Neural progenitor cell (in vitro differentiated cells): ENCODE measurements around the gene COL5A3. TPM values are rescaled to one million over a fixed set of nuclear protein-coding genes. Genes with fewer than 3 reads are reported as not detected.
A peak's percentile ranks its signal among the peaks of the same experiment; 100 is the strongest.

Experiments used
- DNase-seq: peaks from one replicate; pipeline ENCODE4 v3.0.0-alpha.2; 2016; ENCODE audit warnings: low spot score
- H2AFZ ChIP-seq: fragments of 200-600 bp; sonication (generic); replicated peaks from 2 replicates; pipeline ENCODE4 v1.6.1; 2016; ENCODE audit warnings: antibody characterized with exemption
- H3F3A ChIP-seq: fragments of 200-600 bp; sonication (generic); 2 replicates; pipeline ENCODE4 v1.6.1; 2016; ENCODE audit warnings: antibody characterized with exemption, low read depth
- H3K27ac ChIP-seq: fragments of 200-600 bp; sonication (generic); 2 replicates; pipeline ENCODE4 v1.5.1; 2016; ENCODE audit warnings: mild to moderate bottlenecking
- H3K27me3 ChIP-seq: fragments of 200-600 bp; sonication (generic); 2 replicates; pipeline ENCODE4 v1.6.1; 2016; ENCODE audit warnings: mild to moderate bottlenecking, moderate library complexity
- H3K36me3 ChIP-seq: fragments of 200-600 bp; sonication (generic); 2 replicates; pipeline ENCODE4 v1.5.1; 2016
- H3K4me1 ChIP-seq: fragments of 200-600 bp; sonication (generic); 2 replicates; pipeline ENCODE4 v1.6.1; 2016; ENCODE audit warnings: mixed run types
- H3K4me2 ChIP-seq: fragments of 200-600 bp; sonication (generic); 2 replicates; pipeline ENCODE4 v1.6.1; 2016
- H3K4me3 ChIP-seq: fragments of 200-600 bp; sonication (generic); 2 replicates; pipeline ENCODE4 v1.5.1; 2016
- H3K79me2 ChIP-seq: fragments of 200-600 bp; sonication (generic); 2 replicates; pipeline ENCODE4 v1.6.1; 2016; ENCODE audit warnings: low read depth
- H3K9ac ChIP-seq: fragments of 200-600 bp; sonication (generic); 2 replicates; pipeline ENCODE4 v1.6.1; 2016
- H3K9me3 ChIP-seq: fragments of 200-600 bp; sonication (generic); 2 replicates; pipeline ENCODE4 v1.5.1; 2016; ENCODE audit warnings: low read depth
- H4K20me1 ChIP-seq: fragments of 200-600 bp; sonication (generic); 2 replicates; pipeline ENCODE4 v1.6.1; 2016; ENCODE audit warnings: low read depth
- H3K27ac Mint-ChIP-seq: 3 replicates; pipeline ENCODE4 v1.8.0; 2021; ENCODE audit warnings: mixed read lengths
- H3K27me3 Mint-ChIP-seq: 2 replicates; pipeline ENCODE4 v1.8.0; 2022; ENCODE audit warnings: low read depth, mild to moderate bottlenecking, inconsistent platforms, moderate library complexity, mixed read lengths; ENCODE audit not compliant: insufficient read depth
- H3K36me3 Mint-ChIP-seq: 3 replicates; pipeline ENCODE4 v1.8.0; 2021; ENCODE audit warnings: mixed read lengths
- H3K4me1 Mint-ChIP-seq: 3 replicates; pipeline ENCODE4 v1.8.0; 2021; ENCODE audit warnings: mixed read lengths
- H3K4me3 Mint-ChIP-seq: 3 replicates; pipeline ENCODE4 v1.8.0; 2021; ENCODE audit warnings: mild to moderate bottlenecking, moderate library complexity, mixed read lengths
- H3K9me3 Mint-ChIP-seq: 3 replicates; pipeline ENCODE4 v1.8.0; 2020; ENCODE audit warnings: mixed read lengths
- EZH2 ChIP-seq: fragments of 200-600 bp; sonication (generic); IDR thresholded peaks from 2 replicates; pipeline ENCODE4 v1.6.1; 2017; ENCODE audit warnings: antibody characterized with exemption, mild to moderate bottlenecking, moderate library complexity
- EZH2phosphoT487 ChIP-seq: fragments of 200-600 bp; sonication (generic); IDR thresholded peaks from 2 replicates; pipeline ENCODE4 v1.6.1; 2017; ENCODE audit warnings: antibody characterized with exemption
- total RNA-seq: library from RNA; depleted of rRNA; stranded (reverse); fragments of >200 nt; gene quantifications from 2 replicates; pipeline ENCODE4 v1.2.3, GENCODE V29; 2015; ENCODE audit warnings: low replicate concordance
- TF ChIP-seq, protein P1 (sequence below): fragments of 200-600 bp; sonication (generic); IDR thresholded peaks from 2 replicates; pipeline ENCODE4 v1.5.1; 2017; ENCODE audit warnings: antibody characterized with exemption, mild to moderate bottlenecking

The COL5A3 gene
- total RNA-seq, 1 donor from 2014 or later = not detected

DNA sequence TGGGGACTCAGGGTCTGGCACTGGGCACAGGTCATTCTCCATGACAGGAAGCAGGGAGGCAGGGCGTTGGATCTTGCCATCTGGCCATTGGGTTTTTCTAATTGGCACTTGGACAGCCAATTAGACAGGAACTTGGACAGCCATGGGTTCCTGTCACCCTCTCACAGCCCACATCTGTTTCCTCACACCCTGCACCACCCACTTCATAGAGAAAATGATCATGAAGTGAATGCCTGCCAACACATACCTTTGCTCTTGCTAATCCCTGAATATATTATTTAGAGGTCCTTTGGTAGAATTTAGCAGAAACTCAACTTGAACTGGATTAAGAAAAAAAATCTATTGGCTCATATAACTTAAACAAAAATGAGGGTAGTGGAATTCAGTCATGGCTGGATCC is 69.1 kb downstream of the COL5A3 start:
- Histone ChIP-seq H3K4me2 (no peak overlapping the region), H3K36me3 (no peaks in the 10 kb centered on the region), H4K20me1 (no peaks in the 10 kb centered on the region), H3K27me3 (peaks cover 13% of the 10 kb centered on the region), H3K9me3 (no peaks in the 10 kb centered on the region), H3K27ac (no peak overlapping the region), H2AFZ (no peak overlapping the region), H3K9ac (no peak overlapping the region), H3K79me2 (no peaks in the 10 kb centered on the region), H3F3A (peaks cover 13% of the 10 kb centered on the region), H3K4me3 (no peak overlapping the region), H3K4me1 (peaks cover 7% of the 10 kb centered on the region)
- DNase-seq = no peak
- Mint-ChIP-seq H3K4me3 (no peak overlapping the region), H3K36me3 (no peaks in the 10 kb centered on the region), H3K27ac (no peak overlapping the region), H3K9me3 (peaks cover 8% of the 10 kb centered on the region), H3K27me3 (peaks cover 23% of the 10 kb centered on the region), H3K4me1 (peaks cover 14% of the 10 kb centered on the region)
- TF ChIP-seq EZH2phosphoT487 (no peak), EZH2 (no peak)
- TF ChIP-seq, protein P1, sequence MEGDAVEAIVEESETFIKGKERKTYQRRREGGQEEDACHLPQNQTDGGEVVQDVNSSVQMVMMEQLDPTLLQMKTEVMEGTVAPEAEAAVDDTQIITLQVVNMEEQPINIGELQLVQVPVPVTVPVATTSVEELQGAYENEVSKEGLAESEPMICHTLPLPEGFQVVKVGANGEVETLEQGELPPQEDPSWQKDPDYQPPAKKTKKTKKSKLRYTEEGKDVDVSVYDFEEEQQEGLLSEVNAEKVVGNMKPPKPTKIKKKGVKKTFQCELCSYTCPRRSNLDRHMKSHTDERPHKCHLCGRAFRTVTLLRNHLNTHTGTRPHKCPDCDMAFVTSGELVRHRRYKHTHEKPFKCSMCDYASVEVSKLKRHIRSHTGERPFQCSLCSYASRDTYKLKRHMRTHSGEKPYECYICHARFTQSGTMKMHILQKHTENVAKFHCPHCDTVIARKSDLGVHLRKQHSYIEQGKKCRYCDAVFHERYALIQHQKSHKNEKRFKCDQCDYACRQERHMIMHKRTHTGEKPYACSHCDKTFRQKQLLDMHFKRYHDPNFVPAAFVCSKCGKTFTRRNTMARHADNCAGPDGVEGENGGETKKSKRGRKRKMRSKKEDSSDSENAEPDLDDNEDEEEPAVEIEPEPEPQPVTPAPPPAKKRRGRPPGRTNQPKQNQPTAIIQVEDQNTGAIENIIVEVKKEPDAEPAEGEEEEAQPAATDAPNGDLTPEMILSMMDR = no peak

DNA sequence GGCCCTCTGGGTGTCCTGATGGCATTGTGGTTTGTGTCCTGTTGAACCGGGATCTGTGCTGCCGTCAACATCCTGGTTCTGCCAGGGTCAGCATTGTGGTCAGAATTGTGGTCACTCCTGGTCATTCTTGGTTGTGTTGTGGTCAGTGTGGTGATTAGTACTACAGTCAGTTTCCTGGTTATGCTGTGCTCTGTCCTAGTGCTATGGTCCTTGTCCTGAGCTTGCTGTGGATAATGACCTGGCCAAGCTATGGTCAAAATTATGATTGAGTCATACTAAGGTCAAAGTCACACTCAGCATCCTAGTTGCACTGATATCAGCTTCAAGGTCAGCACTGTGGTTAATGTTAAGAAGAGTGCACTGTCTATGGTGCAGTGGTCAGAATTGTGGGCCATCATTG is 69.5 kb downstream of the COL5A3 start:
- Histone ChIP-seq H4K20me1 (no peaks in the 10 kb centered on the region), H3K79me2 (no peaks in the 10 kb centered on the region), H3K4me2 (no peak overlapping the region), H3K36me3 (no peaks in the 10 kb centered on the region), H3K4me3 (no peak overlapping the region), H3K27me3 (peaks cover 17% of the 10 kb centered on the region), H3K9me3 (no peaks in the 10 kb centered on the region), H3K4me1 (peaks cover 8% of the 10 kb centered on the region), H3F3A (peaks cover 13% of the 10 kb centered on the region), H3K9ac (no peak overlapping the region), H2AFZ (no peak overlapping the region), H3K27ac (no peak overlapping the region)
- Mint-ChIP-seq H3K9me3 (peaks cover 8% of the 10 kb centered on the region), H3K4me1 (peaks cover 14% of the 10 kb centered on the region), H3K27ac (no peak overlapping the region), H3K27me3 (peaks cover 23% of the 10 kb centered on the region), H3K36me3 (no peaks in the 10 kb centered on the region), H3K4me3 (no peak overlapping the region)
- TF ChIP-seq, protein P1 = no peak
- TF ChIP-seq EZH2phosphoT487 (no peak), EZH2 (no peak)
- no peak for DNase-seq

DNA sequence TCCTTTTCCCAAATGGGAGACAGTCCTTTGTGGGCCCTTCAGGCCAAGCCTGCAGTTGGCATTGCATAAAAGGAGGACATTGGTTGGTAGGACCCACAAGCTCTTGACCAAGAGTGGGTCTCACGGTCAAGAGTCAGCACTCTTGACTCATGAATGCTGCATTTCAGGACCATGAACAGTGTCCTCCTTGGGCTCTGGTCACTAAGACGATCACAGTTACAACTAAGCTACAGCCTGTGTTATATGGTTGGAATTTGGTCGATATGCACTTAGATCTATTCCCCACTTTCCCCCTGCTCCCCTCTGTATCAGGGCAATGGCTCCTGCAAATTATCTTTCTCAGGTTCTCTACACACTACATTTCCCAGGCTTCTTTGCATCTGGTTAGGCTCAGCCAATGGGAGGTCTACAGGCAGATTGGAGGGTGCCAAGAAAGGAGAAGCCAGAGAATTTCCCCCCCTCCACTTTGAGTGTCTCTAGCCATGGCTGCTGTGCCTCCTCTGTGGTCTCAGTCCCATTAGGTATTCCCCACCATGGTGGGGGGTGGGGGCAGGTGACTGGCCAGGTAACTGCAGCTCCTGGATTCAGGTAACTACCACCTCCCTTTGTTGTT is 70.9 kb downstream of the COL5A3 start:
- Mint-ChIP-seq H3K27me3 (peaks cover 30% of the 10 kb centered on the region), H3K27ac (no peak overlapping the region)

More for the DNA sequence above, 70.9 kb downstream of the COL5A3 start:
- Histone ChIP-seq H3K27me3 (peaks cover 31% of the 10 kb centered on the region), H3K9me3 (no peaks in the 10 kb centered on the region), H3K9ac (no peak overlapping the region), H2AFZ (no peak overlapping the region), H3K4me2 (no peak overlapping the region), H3K79me2 (no peaks in the 10 kb centered on the region), H3K27ac (no peak overlapping the region), H3K4me1 (peaks cover 10% of the 10 kb centered on the region), H3K36me3 (no peaks in the 10 kb centered on the region), H3F3A (peaks cover 20% of the 10 kb centered on the region), H4K20me1 (peaks cover 5% of the 10 kb centered on the region), H3K4me3 (no peak overlapping the region)
- Mint-ChIP-seq H3K4me1 (peaks cover 20% of the 10 kb centered on the region), H3K36me3 (no peaks in the 10 kb centered on the region), H3K9me3 (peaks cover 8% of the 10 kb centered on the region), H3K4me3 (no peak overlapping the region)
- TF ChIP-seq EZH2phosphoT487 = no peak
- no peak for TF ChIP-seq EZH2
- TF ChIP-seq, protein P1 = no peak
- DNase-seq = peak; percentile 36
